A172 (cell line): ENCODE data around the gene MAD1L1. TPM values are rescaled to one million over a fixed set of nuclear protein-coding genes. Genes with fewer than 3 reads are reported as not detected.

Experiments used
- DNase-seq: peaks from one replicate; pipeline ENCODE4 v3.0.0-alpha.2; 2015; ENCODE audit warnings: low spot score
- total RNA-seq: library from RNA; depleted of rRNA; stranded (reverse); fragments of >200 nt; shearing (Covaris generic); gene quantifications from 2 replicates; pipeline ENCODE4 v1.2.3, GENCODE V29; 2014

The MAD1L1 gene
- total RNA-seq, 1 experiment from 2014 or later, result 127 TPM

GRCh38 chr7:2104716-2105115 is 128.0 kb downstream of the MAD1L1 start:
- DNase-seq, result no peak

DNA sequence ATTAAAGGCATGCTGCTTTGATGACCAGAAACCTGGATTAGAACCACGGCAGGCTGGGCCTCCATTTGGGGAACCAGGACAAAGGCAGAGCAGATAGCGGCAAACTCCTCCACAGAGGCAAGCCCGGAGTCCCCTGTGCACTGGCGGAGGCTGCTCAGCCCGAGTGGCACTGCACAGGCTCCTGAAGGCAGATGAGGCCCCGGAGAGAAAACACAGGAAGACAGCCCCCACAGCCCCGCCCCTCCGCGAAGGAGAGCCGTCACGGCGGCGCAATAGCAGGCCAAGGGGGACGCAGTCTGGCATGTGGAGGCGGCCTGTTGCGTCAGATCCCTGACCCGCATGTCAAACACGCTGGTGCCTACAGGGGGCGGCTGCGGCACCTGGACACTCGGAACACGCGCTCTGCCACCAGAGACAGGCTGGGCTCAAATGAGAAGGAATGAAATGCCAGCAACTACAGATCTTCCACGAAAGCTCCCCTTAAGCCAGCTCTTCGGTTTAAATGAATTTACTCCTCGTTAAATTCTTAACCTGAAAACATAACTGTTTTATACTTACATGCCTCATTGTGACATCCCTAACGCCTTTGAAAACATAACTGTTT is 128.5 kb downstream of the MAD1L1 start:
- no peak for DNase-seq

DNA sequence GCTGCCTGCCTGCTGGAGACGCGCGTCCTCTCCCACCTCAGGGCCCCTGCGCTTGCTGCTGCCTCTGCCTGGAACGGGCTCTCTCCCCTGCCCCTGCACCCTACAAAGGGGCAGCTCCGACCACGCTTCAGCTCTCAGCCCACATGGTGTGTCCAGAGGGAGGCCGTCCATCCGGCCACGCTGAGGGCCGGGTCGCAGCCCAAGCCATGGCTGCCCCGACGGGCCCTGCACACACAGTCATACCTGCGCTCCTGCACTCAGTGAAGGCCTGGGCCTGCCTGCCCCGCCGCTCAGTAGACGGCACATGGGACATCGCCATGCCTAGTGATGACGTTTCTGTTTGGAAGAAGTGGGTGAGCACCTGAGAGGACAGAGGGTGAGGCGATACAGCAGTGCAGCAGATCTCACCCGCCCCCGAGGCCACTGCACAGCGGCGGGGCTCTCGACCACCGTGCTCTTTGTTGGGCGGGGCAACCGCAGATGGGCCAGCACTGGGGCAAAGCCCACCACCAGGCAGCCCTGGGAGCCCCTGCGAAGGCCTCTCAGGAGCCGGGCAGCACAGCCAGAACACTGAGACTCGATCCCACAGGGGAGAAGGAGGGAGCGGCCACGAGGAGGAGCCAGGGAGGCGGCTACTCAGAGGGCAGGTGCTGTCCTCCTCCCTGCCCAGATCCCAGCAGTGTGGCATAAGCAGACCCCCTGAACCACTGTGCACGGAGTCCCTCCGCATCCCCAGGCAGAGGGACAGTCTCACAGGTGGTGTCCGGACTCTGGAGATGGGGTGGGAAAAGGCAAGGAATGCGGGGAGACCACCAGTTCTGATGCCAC is 129.5 kb downstream of the MAD1L1 start:
- DNase-seq, result no peak

DNA sequence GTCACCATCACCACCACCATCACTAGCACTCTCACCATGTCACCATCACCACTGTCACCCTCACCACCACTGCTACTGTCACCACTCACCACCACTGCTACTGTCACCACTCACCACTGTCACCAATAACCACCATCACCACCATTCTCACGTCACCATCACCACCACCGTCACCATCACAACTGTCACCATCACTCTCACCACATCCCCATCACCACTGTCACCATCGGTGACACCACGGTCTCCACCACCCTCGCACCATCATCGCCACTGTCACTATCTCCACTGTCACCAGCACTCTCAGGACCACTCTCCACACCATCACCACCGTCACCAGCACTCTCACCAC is 130.4 kb downstream of the MAD1L1 start:
- no peak for DNase-seq

DNA sequence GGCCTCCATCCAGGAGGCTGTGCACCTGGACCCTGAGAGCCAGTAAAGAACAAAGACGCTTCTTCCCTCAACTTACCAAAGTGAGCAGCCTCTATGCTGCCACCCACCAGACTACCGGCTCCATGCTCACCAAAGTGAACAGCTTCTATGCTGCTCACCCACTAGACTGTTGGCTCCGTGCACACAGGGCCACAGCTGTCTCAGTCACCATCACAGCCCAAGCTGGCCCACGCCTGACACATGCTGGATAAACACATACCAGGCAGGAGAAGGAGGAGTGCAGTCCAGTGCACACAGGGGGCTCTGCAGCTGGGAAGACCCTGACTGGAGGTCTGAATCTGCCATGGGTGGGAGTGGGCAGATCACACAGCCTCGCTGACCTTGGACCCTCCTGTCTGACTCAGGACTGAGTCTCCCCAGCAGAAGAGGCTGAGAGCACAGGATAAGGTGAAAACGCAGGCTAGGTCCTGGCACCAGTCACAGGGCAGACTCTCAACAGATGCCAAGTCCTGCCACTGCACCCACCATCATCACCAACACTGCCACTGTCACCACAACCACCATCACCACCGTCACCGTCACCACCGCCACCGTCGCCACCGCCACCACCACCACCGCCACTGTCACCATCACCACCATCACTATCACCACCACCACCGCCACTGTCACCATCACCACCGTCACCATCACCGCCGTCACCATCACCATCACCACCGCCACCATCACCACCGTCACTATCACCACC is 130.9 kb downstream of the MAD1L1 start:
- DNase-seq, result no peak

DNA sequence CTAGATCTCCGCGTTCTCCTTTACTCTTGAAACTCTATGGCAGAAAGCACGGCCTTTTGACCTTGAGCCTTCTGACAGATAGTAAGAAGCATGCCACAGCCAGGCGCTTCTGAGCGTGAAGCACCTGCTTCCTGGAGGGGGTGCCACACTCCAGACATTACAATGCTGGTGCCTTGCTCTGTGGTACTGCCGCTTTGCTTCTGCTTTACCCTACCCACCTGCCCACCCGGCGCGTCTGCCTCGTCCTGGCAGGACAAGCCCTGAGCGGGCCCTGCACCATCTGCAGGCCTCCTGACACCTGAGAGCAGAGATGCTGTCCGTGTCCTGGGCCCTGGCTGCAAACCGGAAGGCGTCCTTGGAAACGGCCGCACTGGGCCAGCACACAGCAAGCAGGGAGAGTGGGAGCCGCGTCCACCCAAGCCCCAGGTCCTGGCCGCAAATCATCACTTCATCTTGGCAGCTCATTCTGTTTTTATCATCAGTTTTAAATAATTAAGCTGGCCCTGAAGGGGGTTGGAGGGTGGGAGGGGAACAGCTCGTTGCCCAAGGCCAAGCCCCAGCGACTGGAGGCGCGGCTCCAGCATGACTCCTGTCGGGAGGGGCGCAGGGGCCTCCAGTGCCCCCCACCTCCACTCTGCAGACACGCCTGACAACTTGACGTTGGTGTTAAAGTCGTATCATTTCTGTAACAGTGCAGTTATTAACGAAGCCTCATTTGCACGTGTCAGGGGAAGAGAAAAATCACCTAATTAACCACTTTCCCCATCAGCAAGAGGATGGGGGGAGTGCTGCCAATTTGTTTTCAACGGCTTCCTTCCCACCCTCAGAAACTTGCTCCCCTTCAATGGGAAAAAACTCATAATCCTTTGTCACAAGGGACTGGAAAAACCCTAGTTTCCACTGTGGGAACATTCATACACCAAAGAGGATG is 132.2 kb downstream of the MAD1L1 start:
- peak; percentile 40 for DNase-seq

- DNase-seq, result peak; percentile 56
Observed at GRCh38 chr7:2099048-2099957, 133.4 kb downstream of the MAD1L1 start.

DNA sequence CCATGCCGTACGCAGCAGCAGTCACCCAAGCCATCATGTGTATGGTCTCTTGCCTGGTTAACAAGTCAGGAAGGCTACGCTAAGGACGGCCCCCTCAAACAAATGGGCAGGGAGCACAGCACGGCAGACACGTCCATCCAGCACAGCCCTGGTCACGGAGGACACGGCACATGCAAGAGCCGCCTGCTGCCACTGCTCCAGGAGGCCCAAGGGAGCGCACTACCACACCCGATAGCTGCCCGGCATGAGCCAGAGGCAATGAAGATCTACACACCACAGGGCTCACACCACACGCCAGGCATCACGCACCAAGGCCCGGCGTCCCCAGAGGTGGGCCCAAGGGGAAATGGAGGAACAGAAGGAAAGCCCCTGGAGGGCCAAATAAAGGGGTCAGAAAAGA is 134.2 kb downstream of the MAD1L1 start:
- no peak for DNase-seq

- no peak for DNase-seq
Observed at GRCh38 chr7:2098056-2098455, 134.7 kb downstream of the MAD1L1 start.

- no peak for DNase-seq
Observed at GRCh38 chr7:2097492-2097891, 135.3 kb downstream of the MAD1L1 start.

DNA sequence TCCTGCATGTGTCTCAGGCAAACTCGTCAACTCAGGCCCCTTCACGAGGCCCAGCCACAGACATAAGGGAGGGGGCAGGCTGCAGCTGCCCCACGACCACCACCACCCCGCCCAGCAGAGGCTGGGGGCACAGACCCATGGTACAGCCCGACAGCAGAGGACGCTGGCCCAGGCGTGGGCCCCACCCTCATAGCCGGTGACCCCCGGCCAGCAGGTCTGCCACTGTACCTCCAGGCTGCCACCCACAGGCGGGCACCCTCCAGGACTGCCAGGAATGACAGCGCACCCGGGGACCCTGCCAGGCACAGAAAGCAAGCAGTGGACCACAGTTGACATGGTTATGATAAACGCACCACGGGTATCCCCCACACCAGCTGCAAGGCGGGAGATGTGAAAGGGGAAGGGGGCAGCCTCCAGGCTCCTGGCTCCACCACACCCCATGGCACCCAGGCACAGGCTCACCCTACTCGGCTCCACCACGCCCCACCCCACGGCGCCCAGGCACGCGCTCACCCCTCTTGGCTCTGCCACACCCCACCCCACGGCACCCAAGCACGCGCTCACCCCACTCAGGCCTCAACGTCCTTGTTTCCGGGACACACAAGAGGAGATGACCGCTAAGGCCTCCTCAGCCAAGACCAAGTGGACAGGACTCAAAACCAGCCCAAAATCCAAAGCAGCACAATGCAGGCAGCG is 135.9 kb downstream of the MAD1L1 start:
- no peak for DNase-seq

DNA sequence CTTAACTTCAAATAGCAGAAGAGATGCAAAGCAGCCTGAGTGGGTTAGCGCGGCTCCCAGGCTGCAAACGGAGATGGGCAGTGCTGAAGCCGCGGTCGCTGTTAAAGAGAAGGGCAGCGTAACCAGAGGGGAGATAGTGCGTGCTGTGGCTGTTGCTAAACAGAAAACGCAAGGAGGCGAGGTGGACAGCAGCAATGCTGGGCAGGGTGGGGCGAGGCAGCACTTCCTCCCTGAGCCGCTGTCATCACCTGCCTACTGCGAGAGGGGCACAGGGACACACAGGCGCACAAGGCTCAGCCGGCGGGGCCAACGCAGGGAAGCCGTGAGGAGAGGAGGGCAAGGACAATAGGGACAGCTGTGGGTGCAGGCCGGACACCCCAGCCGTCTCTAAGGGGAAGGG is 137.3 kb downstream of the MAD1L1 start:
- no peak for DNase-seq

DNA sequence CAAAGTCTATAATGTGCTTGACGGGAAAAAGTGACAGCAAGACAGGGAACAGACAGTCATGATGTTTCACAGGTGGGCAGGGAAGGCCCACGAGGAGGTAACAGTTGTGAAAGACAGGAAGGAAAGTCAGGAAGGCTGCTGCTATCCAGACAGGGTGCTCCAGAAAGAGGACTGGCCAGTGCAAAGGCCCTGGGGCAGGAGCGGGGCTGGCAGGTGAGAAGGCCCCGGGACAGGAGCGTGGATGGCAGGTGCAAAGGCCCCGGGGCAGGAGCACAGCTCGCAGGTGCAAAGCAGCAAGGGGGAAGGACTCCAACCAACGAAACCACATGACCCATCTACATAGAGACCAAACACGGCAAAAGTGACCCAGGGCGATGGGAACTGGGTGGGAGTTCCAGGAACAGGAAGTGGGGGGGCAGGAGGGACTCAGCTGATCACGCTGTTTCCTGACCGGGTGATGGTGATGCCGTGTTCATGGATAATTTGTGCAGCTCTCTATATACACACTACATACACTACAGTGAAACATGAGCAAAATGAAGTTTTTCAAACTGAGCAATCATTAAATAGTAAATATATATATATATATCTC is 138.2 kb downstream of the MAD1L1 start:
- no peak for DNase-seq

DNA sequence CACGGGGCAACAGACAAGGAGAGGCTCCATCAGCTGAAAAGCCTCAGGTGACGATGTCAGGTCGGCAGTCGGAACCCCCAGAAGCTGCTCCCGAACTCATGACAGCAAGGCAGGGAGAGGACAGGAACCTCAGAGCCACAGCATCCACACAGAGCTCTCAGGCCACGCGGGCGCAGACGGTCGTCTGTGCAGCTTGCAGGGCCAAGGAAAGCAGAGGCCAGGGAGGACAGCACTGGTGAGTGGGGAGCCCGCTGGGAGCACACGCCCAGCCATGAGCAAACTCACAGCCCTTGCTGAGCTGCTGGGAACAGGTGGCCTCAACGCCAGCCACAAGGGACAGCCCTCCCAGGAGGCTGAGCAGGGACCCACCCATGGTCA is 138.9 kb downstream of the MAD1L1 start:
- no peak for DNase-seq

DNA sequence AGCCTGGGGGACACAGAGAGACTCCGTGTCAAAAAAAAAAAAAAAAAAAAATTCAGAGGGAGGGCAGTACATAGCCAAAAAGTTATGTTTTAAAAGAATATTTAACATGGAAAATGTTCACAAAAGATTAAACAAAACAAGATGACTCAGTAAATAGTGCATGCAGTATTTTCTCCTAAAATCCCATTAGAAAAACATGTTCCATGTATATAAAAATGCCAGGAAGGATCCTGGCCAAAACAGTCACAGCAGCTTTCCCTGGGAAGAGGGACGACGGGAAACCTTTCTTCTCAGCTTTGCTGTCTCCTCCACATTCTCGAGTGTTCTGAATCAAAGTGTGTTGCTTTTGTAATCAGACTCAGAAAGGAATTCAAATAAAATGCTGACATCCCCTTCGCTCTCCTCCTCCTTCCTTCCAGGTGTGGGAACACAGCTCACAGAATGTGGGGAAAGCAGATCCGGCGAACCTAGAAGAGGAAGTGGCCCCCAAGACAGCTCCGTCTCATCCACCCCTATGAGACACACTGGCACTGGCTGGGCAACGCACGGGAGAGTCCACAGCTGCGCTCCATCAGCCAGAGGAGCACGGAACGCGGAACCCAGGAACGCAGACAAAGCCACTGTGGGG is 139.4 kb downstream of the MAD1L1 start:
- no peak for DNase-seq

DNA sequence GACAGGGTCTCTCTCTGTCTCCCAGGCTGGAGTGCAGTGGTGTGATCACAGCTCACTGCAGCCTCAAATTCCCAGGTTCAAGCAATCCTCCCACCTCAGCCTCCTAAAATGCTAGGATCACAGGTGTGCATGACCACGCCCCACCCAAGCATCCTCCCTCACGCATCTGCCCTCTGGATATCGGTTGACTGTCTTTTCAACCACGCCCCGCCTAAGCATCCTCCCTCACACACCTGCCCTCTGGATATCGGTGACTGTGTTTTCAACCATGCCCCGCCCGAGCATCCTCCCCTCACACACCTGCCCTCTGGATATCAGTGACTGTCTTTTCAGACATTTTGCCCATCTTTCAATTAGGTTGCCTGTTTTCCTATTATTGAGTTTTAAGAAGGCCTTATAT is 140.5 kb downstream of the MAD1L1 start:
- no peak for DNase-seq

GRCh38 chr7:2090526-2091520 is 141.9 kb downstream of the MAD1L1 start:
- no peak for DNase-seq

DNA sequence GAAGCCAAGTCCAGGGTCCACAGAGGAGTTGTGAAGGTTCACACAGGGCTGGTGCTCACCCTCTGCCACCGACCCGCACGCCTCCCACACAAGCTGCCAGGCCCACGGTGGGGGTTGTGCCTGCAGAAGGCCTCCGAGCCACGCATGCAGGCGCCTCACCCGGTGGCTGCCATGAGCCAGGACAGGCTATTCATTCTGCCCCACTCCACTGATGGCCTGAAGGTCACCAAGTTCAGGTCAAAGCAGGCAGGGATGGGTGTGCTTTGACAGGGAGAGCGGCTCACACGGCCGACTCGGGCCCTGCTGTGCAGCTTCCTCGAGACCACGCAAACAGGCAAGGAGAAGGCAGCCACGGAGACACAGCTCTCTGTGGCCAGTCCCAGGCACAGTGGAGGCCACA is 143.9 kb downstream of the MAD1L1 start:
- DNase-seq, result no peak
